Transverse colon (tissue), 4 donors: ENCODE data around the gene RASSF1.

Experiments
- CTCF ChIP-seq, 5 experiments: fragments of 200-600 bp in 3 of 5; fragments of 450-650 bp in 2 of 5; sonication (generic) in 3 of 5; IDR thresholded peaks; 1 replicate in 2 of 5; 2 replicates in 3 of 5; pipeline ENCODE4 v1.5.1; 2016 to 2017; ENCODE audit warnings: antibody characterized with exemption in 5 of 5, inconsistent platforms in 3 of 5, mild to moderate bottlenecking in 2 of 5, moderate library complexity in 1 of 5
- POLR2AphosphoS5 ChIP-seq, 3 donors: sonication (generic); formaldehyde crosslinking; IDR thresholded peaks; one replicate each; pipeline ENCODE4 v1.6.1; 2016; ENCODE audit warnings: antibody characterized with exemption in 3 of 3

DNA sequence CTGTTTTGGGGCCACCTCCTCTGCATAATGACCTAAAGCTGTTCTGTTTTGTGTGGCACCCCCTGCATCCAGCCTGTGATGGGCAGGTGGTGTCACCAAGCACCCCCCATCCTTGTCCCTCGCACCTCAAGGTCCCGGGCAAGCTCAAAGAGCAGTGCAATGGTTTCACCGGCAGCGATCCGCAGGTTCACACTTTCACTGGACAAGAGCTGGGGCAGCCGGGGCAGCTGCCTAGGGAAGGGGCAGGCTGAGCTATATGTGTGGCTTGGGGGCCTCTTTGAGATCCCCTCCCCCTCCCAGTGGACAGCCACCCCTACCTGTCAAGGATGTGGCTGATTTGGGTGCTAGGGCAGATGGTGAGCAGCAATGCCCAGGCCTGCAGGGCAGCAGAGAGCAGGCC, 51.5 kb downstream of the RASSF1 start:
- no peak for TF ChIP-seq CTCF (IDR thresholded peaks at IDR 0.05)
- TF ChIP-seq POLR2AphosphoS5 (IDR thresholded peaks at IDR 0.05), result no peak
